ENCODE results near the gene STK24.

DNA sequence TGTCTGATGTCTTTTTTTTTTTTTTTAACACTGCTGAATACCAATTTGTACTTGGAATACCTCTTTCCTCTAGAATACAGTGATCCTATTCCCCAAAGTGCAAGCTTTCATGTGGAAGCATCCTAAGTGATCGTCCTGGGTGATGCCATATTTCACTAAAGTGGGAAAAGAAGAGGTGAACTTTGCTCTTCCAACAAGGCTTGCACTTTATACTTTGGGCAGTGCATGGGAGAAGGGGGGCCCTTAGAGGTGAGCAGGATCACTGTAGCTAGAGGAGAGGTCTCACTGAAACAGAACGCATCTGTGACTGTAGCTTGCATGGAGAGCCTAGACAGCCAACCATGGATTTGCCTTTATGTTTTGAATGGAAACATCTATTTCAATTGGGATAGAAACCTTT lies 173.8 kb downstream of the STK24 start:
- no peak for TF ChIP-seq POLR2A (IDR thresholded peaks at IDR 0.05; ENCODE audit: low read depth, low read length)
- TF ChIP-seq, protein P1, sequence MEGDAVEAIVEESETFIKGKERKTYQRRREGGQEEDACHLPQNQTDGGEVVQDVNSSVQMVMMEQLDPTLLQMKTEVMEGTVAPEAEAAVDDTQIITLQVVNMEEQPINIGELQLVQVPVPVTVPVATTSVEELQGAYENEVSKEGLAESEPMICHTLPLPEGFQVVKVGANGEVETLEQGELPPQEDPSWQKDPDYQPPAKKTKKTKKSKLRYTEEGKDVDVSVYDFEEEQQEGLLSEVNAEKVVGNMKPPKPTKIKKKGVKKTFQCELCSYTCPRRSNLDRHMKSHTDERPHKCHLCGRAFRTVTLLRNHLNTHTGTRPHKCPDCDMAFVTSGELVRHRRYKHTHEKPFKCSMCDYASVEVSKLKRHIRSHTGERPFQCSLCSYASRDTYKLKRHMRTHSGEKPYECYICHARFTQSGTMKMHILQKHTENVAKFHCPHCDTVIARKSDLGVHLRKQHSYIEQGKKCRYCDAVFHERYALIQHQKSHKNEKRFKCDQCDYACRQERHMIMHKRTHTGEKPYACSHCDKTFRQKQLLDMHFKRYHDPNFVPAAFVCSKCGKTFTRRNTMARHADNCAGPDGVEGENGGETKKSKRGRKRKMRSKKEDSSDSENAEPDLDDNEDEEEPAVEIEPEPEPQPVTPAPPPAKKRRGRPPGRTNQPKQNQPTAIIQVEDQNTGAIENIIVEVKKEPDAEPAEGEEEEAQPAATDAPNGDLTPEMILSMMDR (IDR thresholded peaks at IDR 0.05 in 2 of 3, conservative IDR thresholded peaks at IDR 0.05 in 1 of 3; ENCODE audit: control insufficient read depth in 2 of 3, extremely low read depth in 1 of 3, insufficient read depth in 1 of 3, low read depth in 3 of 3, low read length in 3 of 3) = no peak
